Activated T-cell treated with anti-CD3 and anti-CD28 coated beads, Interleukin-2, amount 50 U/mL, for 48 hours (primary cell): ENCODE results near the gene GSTM3.
"Not testable (repeated sequence)": the region's sequence is repeated elsewhere in the genome, so short reads cannot be mapped to it uniquely, and the experiment has no call there.

ENCODE experiments used
- DNase-seq, 2 experiments: peaks; one replicate each; pipeline ENCODE4 v3.0.0-alpha.2; 2020

Gene GSTM3

DNA sequence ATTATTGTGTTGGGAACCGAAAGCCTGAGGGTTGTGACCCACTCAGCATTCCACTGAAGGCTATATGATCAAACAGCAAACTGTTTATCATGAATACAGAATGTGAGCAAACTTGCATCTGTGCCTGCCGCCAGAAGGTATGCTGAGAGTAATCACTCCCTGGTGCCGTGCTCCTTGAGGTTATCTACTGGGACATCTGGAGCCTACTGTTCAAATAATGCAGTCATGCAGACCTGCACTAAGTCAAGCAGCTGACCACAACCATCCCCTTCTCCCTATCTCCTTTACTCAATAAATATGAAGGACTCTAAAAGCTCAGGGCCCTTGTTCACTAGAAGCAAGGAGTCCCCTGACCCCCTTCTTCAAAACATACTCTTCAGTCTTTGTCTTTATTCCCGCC is 15.3 kb downstream of the GSTM3 start:
- no peak for DNase-seq

GRCh38 chr1:109724933-109725332 is 15.9 kb downstream of the GSTM3 start:
- no peak for DNase-seq

DNA sequence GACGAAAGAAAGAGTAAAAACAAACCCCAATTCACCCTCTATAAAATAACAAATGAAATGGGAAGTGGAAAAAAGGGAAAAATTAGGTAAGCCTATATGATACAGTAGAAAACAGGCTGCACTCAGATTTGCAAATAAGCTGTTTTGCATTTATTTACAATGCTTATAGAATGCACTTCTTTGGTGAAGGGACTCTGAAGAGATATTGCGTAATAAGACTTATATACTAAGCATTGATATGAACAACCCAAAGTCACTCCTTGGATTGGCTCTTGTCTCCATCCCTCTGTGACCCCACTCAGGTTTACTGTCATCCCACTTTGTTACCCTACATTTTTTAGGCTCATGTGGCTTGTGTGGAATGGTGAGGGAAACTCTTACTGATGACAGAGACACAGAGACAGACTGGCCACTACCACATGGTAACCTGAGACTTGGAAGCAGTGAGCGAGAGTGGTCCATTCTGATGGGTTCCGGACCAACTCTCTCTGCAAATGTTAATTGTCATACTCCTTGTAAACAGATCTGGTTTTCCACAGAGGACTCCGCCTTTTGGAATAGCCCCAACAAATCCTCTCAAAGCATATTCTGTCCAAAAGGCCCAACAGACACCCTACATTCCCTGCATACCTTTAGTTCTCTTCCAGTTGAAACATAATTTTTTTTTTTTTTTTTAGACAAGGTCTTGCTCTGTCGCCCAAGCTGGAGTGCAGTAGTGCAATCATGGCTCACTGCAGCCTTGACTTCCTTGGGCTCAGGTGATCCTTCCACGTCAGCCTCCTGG is 17.7 kb downstream of the GSTM3 start:
- DNase-seq = no peak

GRCh38 chr1:109721971-109722370 is 18.9 kb downstream of the GSTM3 start:
- no peak for DNase-seq

DNA sequence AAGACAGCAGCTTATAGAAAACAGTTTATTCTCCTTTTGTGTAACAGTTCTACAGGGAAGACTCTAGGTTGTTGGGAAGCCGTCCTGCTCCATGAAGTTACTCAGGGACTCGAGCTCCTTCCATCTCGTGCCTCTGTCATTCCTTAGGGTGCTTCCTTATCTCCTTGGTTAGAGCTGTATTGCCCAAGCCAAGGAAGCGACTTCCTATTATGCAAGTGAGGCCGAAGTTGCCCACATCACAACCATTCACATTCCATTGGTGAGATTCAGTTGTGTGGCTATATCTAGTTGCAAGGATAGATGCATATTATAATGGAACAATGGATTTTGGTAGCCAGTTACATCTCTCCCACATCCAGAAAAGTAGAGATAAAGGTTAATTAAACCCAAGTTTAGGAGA is 19.8 kb downstream of the GSTM3 start:
- no peak for DNase-seq

DNA sequence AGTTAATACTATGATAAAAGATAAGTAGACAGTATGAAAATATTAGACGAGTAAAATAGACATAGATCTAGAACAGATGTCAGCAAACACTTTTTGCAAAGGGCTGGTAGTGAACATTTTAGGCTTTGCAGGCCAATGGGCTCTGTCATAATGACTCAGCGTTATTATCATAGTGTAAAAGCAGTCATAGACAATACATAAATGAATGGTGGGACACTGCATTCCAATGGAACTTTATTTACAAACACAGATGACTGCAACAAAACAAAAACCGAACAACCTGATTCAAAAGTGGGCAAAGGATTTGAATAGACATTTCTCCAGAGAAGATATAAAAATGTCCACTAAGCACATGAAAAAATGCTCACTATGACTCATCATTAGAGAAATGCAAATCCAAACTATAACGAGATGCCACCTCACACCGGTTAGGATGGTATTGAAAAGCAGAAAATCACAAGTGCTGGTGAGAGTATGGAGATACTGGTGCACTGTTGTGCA is 21.5 kb downstream of the GSTM3 start:
- DNase-seq = no peak

GRCh38 chr1:109718495-109718894 is 22.3 kb downstream of the GSTM3 start:
- DNase-seq = no peak

DNA sequence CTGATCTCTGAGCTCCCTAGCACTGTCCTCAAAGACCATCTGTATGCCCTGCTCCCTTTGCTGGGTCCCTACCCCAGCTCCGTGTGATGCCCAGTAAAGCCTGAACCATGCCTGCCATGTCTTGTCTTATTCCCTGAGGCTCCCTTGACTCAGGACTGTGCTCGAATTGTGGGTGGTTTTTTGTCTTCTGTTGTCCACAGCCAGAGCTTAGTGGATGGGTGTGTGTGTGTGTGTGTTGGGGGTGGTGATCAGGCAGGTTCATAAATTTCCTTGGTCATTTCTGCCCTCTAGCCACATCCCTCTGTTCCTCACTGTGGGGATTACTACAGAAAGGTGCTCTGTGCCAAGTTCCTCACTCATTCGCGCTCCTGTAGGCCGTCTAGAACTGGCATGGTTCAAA is 23.1 kb downstream of the GSTM3 start:
- no peak for DNase-seq

DNA sequence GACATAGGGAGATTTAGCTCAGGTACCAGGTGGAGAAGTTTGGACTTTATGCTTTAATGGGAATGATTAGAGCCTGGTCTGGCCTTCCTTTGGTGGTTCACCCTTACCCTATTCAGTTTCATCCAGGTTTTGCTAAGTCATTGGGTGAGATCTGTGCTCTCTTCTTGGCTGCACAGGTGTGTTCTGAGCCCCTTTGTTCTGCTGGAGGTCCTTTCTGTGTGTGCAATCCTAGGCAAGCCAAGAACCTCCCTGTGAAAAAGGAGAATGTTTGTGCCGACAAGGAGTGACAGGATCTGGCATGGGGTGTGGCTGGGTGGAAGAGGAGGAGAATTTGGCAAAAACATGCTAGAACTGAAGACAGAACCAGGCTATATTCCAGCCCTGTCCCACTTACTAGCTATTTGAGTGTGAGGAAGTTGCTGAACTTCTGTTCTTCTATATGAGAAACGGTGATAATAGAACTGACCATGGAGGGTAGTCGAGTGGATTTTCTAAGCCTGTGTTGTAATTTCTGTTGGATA is 24.2 kb downstream of the GSTM3 start:
- no peak for DNase-seq

DNA sequence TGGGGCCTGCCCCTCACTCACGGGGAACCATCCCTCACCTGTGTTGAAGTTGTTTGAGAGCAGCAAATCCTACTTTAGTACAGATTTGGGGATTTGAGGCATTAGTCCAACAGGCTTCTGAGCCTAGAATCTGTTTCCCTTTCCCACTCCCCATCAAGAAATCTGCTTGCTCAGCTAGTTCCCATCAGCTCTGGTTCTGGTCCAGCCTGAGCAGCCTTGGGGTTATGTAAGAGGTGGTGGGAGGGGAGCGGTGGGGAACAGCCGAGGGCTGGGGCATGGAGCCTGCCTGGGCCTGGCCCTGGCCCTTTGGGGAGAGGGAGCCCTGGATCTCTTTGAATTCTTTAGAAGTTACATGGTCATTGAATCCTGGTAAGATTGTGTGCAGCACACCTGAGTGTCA is 24.7 kb downstream of the GSTM3 start:
- no peak for DNase-seq

DNA sequence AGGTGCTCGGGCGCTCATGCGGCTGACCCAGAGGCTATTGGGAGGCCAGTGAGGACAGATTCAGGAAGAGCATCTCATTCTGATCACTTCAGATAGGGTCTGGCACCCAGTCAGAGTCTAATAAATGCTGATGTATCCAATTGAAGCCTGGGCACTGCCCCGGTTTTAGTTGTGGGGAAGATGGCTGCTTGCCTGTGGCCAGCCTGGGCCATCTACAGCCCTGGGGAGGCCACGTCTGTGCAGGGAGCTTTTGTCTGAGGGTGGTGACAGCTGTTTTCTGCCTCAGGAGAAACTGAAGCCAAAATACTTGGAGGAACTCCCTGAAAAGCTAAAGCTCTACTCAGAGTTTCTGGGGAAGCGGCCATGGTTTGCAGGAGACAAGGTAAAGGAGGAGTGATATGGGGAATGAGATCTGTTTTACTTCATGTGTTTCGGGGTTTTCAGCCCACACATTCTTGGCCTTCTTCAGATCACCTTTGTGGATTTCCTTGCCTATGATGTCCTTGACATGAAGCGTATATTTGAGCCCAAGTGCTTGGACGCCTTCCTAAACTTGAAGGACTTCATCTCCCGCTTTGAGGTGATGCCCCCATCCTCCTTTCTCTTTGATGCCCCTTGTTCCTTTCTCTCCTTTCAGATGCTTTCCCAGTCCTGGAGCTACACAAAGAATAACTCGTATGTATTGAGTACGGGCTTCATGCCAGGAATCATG is 26.0 kb downstream of the GSTM3 start:
- DNase-seq = no peak

- no peak for DNase-seq
These were observed 27.2 kb downstream of the GSTM3 start for GRCh38 chr1:109713636-109714035.

GRCh38 chr1:109712321-109712864 is 28.4 kb downstream of the GSTM3 start:
- DNase-seq = no peak

- peak in 1 of 2 experiments; percentile 27 for DNase-seq
These were observed 29.1 kb downstream of the GSTM3 start, which contains the start of gene GSTM5 for GRCh38 chr1:109711593-109712320. Gene GSTM5 (plus strand): TSS chr1:109712251. CDS start chr1:109712313, 62 bp downstream.

GRCh38 chr1:109709822-109710221 is 31.0 kb downstream of the GSTM3 start:
- DNase-seq = not testable (repeated sequence)

- not testable (repeated sequence) for DNase-seq
These were observed 31.9 kb downstream of the GSTM3 start for GRCh38 chr1:109708949-109709348.

GRCh38 chr1:109705411-109705810 is 35.4 kb downstream of the GSTM3 start:
- no peak for DNase-seq

DNA sequence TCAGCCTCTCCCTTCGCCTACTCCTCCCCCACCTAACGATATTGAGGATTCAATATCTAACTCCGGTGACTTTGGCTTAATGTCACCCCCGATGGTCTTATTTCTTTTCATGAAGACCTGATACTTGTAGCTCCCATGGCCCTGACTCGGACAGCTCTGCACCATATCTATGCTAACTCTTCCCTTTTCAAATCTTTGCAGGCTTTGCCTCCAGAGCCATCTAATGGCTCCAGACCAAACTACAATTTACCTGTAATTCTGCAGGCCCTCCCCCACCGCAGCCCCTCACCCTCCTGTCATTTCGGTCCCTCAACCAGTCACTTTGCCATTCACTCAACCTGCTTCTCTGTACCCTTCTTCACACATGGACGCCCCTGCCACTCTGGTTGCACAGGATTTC is 36.7 kb downstream of the GSTM3 start:
- DNase-seq = no peak

DNA sequence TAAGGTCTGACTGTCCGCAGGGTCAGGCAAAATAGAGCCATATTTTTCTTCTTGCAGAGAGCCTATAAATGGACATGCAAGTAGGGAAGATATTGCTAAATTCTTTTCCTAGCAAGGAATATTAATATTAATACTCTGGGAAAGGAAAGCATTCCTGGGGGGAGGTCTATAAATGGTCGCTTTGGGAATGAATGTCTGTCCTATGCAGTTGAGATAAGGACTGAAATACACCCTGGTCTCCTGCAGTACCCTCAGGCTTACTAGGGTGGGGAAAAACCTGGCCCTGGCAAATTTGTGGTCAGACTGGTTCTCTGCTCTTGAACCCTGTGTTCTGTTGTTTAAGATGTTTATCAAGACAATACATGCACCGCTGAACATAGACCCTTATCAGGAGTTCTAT is 37.9 kb downstream of the GSTM3 start:
- DNase-seq = not testable (repeated sequence)

DNA sequence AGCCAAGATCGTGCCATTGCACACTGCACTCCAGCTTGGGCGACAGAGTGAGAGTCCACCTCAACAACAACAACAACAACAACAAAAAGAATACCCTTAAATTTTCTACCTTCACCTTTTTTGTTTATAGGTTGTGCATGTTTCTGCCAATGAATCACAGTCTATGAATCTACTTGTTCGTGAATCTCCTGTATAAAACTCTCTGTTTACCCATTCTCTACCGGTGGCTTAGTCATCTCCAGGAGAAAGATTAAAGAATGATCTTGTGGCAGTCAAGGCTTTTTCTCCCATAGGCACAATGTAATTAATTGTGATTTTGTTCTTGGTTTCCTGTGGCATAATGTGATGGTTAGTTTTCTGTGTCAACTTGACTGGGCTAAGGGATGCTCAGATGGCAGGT is 43.0 kb downstream of the GSTM3 start:
- DNase-seq = not testable (repeated sequence)

DNA sequence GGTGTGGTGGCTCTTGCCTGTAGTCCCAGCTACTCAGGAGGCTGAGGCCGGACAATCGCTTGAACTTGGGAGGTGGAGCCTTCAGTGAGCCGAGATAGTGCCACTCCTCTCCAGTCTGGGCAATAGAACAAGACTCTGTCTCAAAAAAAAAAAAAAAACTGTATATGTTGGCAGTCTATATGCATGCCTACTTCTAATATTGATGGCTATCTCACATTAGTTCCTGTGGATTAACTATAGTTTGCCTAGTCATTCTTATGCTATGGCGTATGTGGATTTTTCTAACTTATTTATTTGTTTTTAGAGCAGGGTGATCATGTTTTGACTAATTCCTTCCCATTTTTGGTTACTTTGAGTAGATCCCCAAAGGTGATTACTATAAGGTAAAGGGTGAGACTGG is 43.8 kb downstream of the GSTM3 start:
- DNase-seq = no peak

GRCh38 chr1:109695138-109695537 is 45.7 kb downstream of the GSTM3 start:
- not testable (repeated sequence) for DNase-seq

DNA sequence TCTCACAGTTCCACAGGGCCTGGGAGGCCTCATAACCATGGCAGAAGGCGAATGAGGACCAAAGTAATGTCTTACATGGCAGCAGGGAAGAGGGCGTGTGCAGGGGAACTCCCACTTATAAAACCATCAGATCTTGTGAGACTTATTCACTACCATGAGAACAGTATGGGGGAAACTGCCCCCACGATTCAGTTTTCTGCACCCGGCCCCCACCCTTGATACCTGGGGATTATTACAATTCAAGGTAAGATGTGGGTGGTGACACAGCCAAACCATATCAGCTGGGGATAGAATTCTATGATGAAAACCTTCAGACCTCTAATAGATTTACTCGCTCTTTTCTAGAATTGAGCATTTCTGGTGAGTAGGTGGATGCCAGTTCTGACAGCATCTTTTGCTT is 46.4 kb downstream of the GSTM3 start:
- not testable (repeated sequence) for DNase-seq
